Caco-2 (cell line): Measurements from ENCODE around the gene FBXW7. TPM values are rescaled to one million over a fixed set of nuclear protein-coding genes. Genes with fewer than 3 reads are reported as not detected.

Source experiments
- BruUV-seq: library from RNA; stranded (reverse); fragments of 400-500 nt; replicated peaks from 2 replicates; lab custom pipeline; 2021; lab: Mats Ljungman, UMichigan
- CTCF ChIA-PET: fragments of 300-600 bp; sonication (Branson Sonifier 250); formaldehyde crosslinking; loops from one replicate; lab custom pipeline; 2022; ENCODE audit warnings: antibody characterized with exemption; lab: Charles Lee
- POLR2A ChIA-PET: fragments of 300-600 bp; sonication (Branson Sonifier 250); formaldehyde crosslinking; loops from one replicate; lab custom pipeline; 2022; ENCODE audit warnings: antibody characterized with exemption; lab: Charles Lee
- DNase-seq, 2 experiments: peaks; one replicate each; pipeline versions ENCODE4 v3.0.0 to v3.0.0-alpha.2; 2020 to 2022
- H3K27me3 ChIP-seq: replicated peaks from 2 replicates; pipeline ENCODE4 v1.6.0; 2011; ENCODE audit warnings: low read length; ENCODE audit not compliant: control insufficient read depth, insufficient read depth
- H3K36me3 ChIP-seq: 2 replicates; pipeline ENCODE4 v1.5.1; 2011; ENCODE audit warnings: low read length; ENCODE audit not compliant: control insufficient read depth, insufficient read depth
- H3K4me1 ChIP-seq: fragments of 250-450 bp; sonication (Bioruptor Pico); 2 replicates; pipeline ENCODE4 v1.5.1; 2020; ENCODE audit warnings: mild to moderate bottlenecking
- H3K4me3 ChIP-seq: 2 replicates; pipeline ENCODE4 v1.5.1; 2011; ENCODE audit warnings: low read depth, mild to moderate bottlenecking, control low read depth, low read length
- H3K9me3 ChIP-seq: fragments of 250-450 bp; sonication (Bioruptor Pico); 2 replicates; pipeline ENCODE4 v1.5.1; 2020; ENCODE audit warnings: mild to moderate bottlenecking, moderate library complexity
- H3K27ac Mint-ChIP-seq: one replicate; pipeline ENCODE4 v1.8.0; 2022; ENCODE audit warnings: mixed read lengths; ENCODE audit not compliant: unreplicated experiment
- H3K27me3 Mint-ChIP-seq: one replicate; pipeline ENCODE4 v1.8.0; 2022; ENCODE audit warnings: mixed read lengths; ENCODE audit not compliant: insufficient read depth, unreplicated experiment
- H3K36me3 Mint-ChIP-seq: one replicate; pipeline ENCODE4 v1.8.0; 2022; ENCODE audit warnings: mild to moderate bottlenecking, mixed read lengths; ENCODE audit not compliant: insufficient read depth, unreplicated experiment
- H3K4me1 Mint-ChIP-seq: one replicate; pipeline ENCODE4 v1.8.0; 2022; ENCODE audit warnings: low read depth, mixed read lengths; ENCODE audit not compliant: unreplicated experiment
- H3K4me3 Mint-ChIP-seq: one replicate; pipeline ENCODE4 v1.8.0; 2022; ENCODE audit warnings: mild to moderate bottlenecking, moderate library complexity, mixed read lengths; ENCODE audit not compliant: unreplicated experiment
- H3K9me3 Mint-ChIP-seq: one replicate; pipeline ENCODE4 v1.8.0; 2022; ENCODE audit warnings: mixed read lengths; ENCODE audit not compliant: unreplicated experiment
- CTCF ChIP-seq, 2 experiments: fragments of 200-600 bp in 1 of 2; IDR thresholded peaks; 1 replicate in 1 of 2; 2 replicates in 1 of 2; pipeline versions ENCODE4 v1.5.1 to v1.8.0; 2011 to 2022; ENCODE audit warnings: antibody characterized with exemption in 1 of 2, control low read depth in 1 of 2, inconsistent platforms in 1 of 2, low read depth in 1 of 2, low read length in 1 of 2, mild to moderate bottlenecking in 1 of 2, moderate library complexity in 1 of 2; ENCODE audit not compliant: insufficient read depth in 1 of 2, severe bottlenecking in 1 of 2, unreplicated experiment in 1 of 2
- intact Hi-C: fragments of 100-400 bp; cut with micrococcal nuclease; formaldehyde crosslinking; loops from one replicate; pipeline ENCODE4 v1.10.0; 2022; ENCODE audit not compliant: unreplicated experiment
- total RNA-seq: library from RNA; stranded (reverse); gene quantifications from 2 replicates; pipeline ENCODE4 v1.2.3, GENCODE V29; 2022

Gene FBXW7
- total RNA-seq, 1 experiment from 2014 or later, result 34.1 TPM

DNA sequence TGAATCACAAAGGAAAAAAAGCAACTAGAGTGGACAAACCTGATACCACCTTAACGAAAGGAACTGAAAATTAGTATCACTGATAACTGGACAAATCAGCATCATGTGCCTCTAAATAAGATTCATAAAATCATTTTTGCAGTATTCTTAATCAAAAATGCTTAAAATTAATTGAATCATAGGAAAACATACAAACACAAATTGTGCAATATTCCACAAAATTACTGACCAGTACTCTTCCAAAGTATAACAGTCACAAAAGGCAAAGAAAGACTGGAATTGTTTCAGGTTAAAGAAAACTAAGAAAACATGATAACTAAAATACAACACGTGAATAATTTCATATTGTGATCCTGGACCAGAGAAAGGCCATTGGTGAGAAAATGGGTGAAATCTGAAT, 27.1 kb downstream of the FBXW7 start:
- H3K27ac Mint-ChIP-seq, result no peak overlapping the region
- ChIA-PET CTCF (no interaction called here), POLR2A (no interaction called here)
- Histone ChIP-seq H3K4me3 (no peak overlapping the region), H3K36me3 (no peaks in the 10 kb centered on the region), H3K27me3 (no peaks in the 10 kb centered on the region), H3K4me1 (no peaks in the 10 kb centered on the region), H3K9me3 (no peaks in the 10 kb centered on the region)
- DNase-seq, result no peak
- no peak for TF ChIP-seq CTCF (IDR thresholded peaks at IDR 0.05; ENCODE audit: insufficient read depth in 1 of 2, low read depth in 1 of 2, low read length in 1 of 2, severe bottlenecking in 1 of 2, unreplicated experiment in 1 of 2)
- no peaks in the 10 kb centered on the region for H3K9me3 Mint-ChIP-seq
- no TSS peak for BruUV-seq
- H3K4me3 Mint-ChIP-seq, result no peak overlapping the region
- H3K27me3 Mint-ChIP-seq, result no peaks in the 10 kb centered on the region
- H3K4me1 Mint-ChIP-seq, result no peaks in the 10 kb centered on the region
- intact Hi-C loops, result no loop called here
- H3K36me3 Mint-ChIP-seq, result no peaks in the 10 kb centered on the region

- ChIA-PET POLR2A (no interaction called here), CTCF (no interaction called here)
- H3K36me3 Mint-ChIP-seq, result no peaks in the 10 kb centered on the region
- BruUV-seq, result no TSS peak
- DNase-seq, result no peak
- no peaks in the 10 kb centered on the region for H3K4me1 ChIP-seq
- intact Hi-C loops, result no loop called here
- H3K36me3 ChIP-seq, result no peaks in the 10 kb centered on the region
- no peaks in the 10 kb centered on the region for H3K9me3 ChIP-seq
- H3K4me3 ChIP-seq, result no peak overlapping the region
- H3K4me3 Mint-ChIP-seq, result no peak overlapping the region
- no peaks in the 10 kb centered on the region for H3K27me3 Mint-ChIP-seq
- H3K4me1 Mint-ChIP-seq, result no peaks in the 10 kb centered on the region
- no peaks in the 10 kb centered on the region for H3K27me3 ChIP-seq
- H3K27ac Mint-ChIP-seq, result no peak overlapping the region
- H3K9me3 Mint-ChIP-seq, result no peaks in the 10 kb centered on the region
- TF ChIP-seq CTCF (IDR thresholded peaks at IDR 0.05; ENCODE audit: insufficient read depth in 1 of 2, low read depth in 1 of 2, low read length in 1 of 2, severe bottlenecking in 1 of 2, unreplicated experiment in 1 of 2), result no peak
Measured at GRCh38 chr4:152508386-152508785, 27.5 kb downstream of the FBXW7 start.

DNA sequence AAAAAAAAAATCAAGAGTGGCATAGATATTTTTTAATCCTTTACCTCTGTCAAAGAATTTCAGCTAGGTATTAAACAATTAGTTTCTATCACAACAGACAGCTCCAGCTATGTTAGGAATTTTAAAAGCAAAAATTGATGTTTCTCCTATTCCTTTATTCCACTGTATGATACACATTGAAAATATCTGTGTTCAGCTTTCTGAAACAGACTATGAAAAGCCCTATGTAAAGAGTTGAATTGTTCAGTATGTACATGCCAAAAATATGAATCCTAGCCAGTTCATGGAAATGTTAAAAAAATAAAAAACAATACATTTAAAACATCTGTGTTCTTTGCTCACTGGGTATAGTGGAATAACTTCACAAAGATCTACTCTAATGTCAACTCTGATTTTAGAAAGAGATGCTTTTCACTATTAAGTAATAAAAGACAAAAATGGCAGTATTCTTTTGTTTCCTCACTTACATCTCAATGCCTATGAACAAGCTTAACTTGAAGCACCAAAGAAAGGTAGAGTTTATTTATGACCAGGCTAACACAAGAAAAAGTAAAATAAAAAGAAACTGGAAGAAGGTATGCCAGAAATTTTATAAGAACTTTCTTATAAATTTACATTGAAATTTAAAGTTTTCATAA, 32.1 kb downstream of the FBXW7 start:
- Histone ChIP-seq H3K27me3 (no peaks in the 10 kb centered on the region), H3K4me1 (peaks cover 8% of the 10 kb centered on the region), H3K4me3 (no peak overlapping the region), H3K36me3 (no peaks in the 10 kb centered on the region), H3K9me3 (no peaks in the 10 kb centered on the region)
- no peak for TF ChIP-seq CTCF (IDR thresholded peaks at IDR 0.05; ENCODE audit: insufficient read depth in 1 of 2, low read depth in 1 of 2, low read length in 1 of 2, severe bottlenecking in 1 of 2, unreplicated experiment in 1 of 2)
- intact Hi-C loops, result loop anchor here (5.0 kb wide), 1 partner anchor 34 kb away; the partner anchor contains the start of gene FBXW7
- BruUV-seq, result no TSS peak
- no peaks in the 10 kb centered on the region for H3K4me1 Mint-ChIP-seq
- POLR2A ChIA-PET, result no interaction called here
- H3K9me3 Mint-ChIP-seq, result no peaks in the 10 kb centered on the region
- no peak overlapping the region for H3K27ac Mint-ChIP-seq
- no peak for DNase-seq
- no peak overlapping the region for H3K4me3 Mint-ChIP-seq
- CTCF ChIA-PET, result interaction anchor here (0.6 kb wide), 1 partner anchor 176 kb away, joined by 3 read pairs; the partner anchor contains the start of gene TMEM154
- no peaks in the 10 kb centered on the region for H3K27me3 Mint-ChIP-seq
- H3K36me3 Mint-ChIP-seq, result no peaks in the 10 kb centered on the region
